ENCODE results near the gene KLHL29.
A peak's percentile ranks its signal among the peaks of the same experiment; 100 is the strongest.
"Not testable (repeated sequence)": the region's sequence is repeated elsewhere in the genome, so short reads cannot be mapped to it uniquely, and the experiment has no call there.

Gene KLHL29

DNA sequence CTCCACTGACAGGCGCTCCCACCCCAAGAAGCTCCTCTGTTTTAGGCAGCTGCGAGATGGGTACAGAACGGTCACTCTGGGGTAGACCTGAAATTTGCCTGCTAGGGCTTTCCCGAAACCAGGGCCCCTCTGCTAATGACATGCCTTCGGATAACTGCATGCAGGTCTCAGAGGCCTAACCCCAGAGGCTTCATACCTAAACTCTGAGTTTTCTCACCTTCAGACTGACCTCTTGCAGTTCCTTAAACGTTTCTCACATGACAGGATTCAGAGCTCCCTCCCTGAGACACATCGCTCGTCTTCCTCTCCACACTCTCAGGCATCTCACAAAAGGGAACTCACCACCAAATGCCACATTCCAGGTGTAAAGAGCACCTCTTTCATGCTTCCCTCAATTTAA is 11.3 kb upstream of the KLHL29 start:
- no peak for DNase-seq

DNA sequence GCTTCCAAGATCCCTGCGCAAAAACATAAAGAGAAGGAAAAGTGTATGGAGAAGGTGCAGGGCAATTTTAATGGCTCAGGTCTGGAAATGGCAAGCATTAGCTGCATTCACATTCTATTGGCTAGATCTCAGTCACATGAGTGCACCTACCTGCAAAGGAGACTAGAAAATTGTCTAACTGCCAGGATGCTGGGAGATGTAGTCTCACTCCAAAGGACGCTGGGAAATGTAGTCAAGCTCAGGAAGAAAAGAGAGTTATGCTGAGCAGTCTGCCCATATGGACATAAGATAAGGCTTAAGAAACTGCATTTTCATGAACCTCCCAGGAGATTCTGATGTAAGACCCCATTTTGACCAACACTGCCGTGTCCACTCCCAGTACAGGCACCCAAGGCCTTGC is 9.5 kb upstream of the KLHL29 start:
- peak; percentile 17 for DNase-seq

DNA sequence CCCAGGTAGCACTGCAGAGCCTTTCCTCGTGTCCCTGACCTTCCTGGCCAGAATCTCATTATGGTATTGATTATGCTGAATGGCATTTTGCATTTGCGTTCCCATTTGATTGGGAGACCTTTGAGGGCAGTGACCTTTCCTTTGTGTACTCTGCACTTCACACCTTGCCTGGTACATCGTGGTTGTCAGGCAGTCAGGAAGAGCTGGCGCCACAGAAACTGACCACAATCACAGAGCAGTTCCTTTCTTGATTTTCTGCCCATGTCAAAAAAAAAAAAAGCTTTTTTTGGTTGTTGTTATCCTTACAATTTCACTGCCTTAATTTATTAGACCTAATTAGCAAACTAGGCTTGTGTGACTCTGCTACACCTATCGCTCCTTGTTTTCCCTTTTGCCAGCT is 8.9 kb upstream of the KLHL29 start:
- no peak for DNase-seq

DNA sequence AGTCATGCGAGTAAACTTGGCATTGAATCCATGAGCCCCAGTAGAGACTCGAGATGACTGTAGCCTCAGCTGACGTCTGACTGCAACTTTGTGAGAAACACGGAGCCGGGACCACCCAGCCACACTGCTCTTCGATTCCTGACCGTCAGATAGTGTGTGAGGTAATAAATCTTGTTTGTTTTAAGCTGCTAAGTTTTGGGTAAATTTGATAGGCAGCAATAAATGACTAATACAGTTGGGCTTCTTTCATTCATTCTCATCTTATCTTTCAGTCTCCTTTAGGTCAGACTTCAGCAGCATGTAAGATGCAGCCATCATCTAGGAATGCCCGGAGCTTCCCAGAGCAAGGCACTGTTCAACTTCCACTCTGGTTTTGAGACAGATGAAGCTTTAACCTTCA is 8.0 kb upstream of the KLHL29 start:
- no peak for DNase-seq

- no peak for DNase-seq
Observed at GRCh38 chr2:23377771-23378170, 7.2 kb upstream of the KLHL29 start.

DNA sequence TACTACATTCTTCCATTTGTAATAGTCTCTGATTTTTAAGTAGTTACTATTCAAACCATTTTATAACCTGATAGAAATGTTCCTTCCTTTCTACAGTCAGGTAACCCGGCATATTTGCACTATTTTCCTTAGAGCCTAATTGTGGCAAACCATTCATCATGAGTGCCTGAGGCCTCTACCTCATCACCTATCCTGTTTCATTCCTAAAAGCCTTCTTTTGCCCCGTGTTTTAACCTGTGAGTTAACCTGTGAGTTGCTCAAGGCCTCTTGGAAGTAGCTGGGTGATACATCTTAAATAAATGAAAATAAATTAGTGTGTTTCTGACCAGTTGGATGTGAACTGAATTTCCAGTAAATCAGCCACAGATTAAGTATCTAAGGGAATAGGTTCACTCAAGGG is 6.5 kb upstream of the KLHL29 start:
- no peak for DNase-seq

GRCh38 chr2:23379220-23379695 is 5.7 kb upstream of the KLHL29 start:
- DNase-seq = no peak

- peak; percentile 38 for DNase-seq
Observed at GRCh38 chr2:23380562-23381065, 4.4 kb upstream of the KLHL29 start.

GRCh38 chr2:23381084-23381483 is 3.9 kb upstream of the KLHL29 start:
- DNase-seq = peak; percentile 21

DNA sequence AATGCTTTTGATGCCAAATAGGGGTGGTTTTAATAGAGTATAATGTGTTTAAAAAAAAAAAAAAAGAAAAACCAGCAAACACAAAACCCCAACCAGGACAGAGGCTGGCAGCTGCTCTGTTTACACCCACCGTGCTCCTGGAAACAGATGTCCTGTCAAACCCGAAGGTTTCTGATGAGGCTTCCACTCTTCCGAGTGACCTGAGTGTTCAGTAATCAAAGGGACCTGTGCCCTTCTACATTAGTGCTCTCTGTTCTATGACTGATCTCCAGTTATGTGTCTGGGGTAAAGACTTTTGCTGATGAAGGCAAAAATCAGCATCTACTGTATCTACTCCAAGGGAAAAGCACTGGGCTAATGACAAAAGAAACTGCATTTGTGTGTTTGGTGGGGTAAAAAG is 3.5 kb upstream of the KLHL29 start:
- DNase-seq = no peak

GRCh38 chr2:23383100-23383499 is 1.9 kb upstream of the KLHL29 start:
- DNase-seq = no peak

- DNase-seq = peak; percentile 10
Observed at GRCh38 chr2:23385351-23385747, 370 bp downstream of the KLHL29 start.

DNA sequence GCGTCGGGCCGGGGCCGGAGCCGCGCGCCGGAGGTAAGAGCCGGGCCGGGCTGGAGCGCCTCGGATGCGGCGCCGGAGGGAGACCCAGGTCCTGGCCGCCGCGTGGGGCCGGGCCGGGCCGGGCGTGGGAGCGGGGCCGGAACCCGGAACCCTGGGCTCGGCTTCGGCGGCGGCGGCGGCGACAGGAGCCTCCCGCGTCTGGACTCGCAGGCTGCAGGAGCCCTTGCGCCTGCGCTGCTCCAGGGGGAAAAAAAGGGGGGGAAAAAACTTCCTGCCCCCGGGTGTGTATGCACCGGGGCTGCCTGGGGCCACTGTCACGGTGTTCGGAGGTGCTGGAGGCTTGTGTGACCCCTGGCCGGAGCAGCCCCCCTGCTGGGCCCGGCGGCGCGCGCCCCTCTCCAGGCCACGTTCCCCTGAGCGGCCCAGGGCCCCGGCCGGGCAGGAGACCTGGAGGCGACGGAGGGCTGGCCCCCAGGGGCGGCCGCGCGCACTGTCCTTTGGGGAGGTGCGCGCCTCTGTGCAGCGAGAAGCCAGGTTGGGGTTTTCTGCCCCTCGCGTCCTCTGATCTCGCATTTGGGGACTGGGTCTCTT is 864 bp downstream of the KLHL29 start:
- no peak for DNase-seq

- DNase-seq = peak; percentile 9
Observed at GRCh38 chr2:23386339-23387220, 1.6 kb downstream of the KLHL29 start.

DNA sequence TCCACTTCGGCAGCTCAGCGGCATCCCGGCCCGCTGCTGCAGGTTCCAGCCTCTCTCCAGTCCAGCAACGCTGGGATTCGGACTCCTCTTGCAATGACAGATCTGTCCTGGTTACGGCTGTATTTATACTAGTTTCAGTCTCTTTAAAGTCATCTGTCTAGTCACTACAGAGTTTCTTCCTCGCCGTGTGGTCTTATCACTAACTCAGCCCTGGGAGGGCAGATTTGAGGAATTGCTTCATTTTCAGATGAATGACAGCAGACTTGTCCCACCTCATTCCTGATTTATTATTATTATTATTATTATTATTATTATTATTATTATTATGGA is 2.2 kb downstream of the KLHL29 start:
- no peak for DNase-seq

DNA sequence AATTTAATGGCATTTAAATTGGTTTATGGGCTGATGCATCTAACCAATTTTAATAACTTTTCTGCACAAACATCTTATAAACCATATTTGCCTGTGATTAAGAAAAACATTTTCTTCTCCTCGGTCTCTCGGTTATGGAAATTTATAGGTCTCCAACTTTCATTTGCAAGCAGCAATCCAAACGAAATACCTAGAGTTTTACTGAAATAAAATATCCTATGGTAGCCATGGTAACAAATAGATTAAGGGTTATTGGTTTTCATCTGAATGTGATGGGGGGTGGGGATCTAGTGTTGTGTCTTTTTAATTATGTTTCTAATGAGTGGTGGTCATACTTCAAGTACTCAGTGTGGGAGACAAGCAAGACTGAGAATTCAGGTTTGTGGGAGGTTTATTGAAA is 2.9 kb downstream of the KLHL29 start:
- no peak for DNase-seq

DNA sequence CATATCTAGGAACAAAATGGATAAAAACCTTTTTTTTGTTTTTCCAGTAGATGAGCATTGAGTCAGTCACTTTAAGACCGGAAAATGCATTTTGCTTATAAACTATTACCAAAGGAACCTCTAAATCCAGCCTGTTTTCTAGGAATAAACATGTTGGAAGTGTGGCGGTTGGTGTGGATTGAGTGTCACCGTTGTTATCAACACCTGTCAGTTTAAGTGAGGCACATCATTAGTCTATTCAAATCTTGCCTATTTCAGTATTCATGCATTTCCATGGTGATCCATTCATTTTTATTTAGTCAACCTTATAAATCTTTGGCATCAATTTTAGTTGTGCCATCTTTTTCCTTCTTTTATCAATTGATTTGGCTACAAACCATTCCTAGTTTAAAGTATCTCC is 3.3 kb downstream of the KLHL29 start:
- DNase-seq = no peak

DNA sequence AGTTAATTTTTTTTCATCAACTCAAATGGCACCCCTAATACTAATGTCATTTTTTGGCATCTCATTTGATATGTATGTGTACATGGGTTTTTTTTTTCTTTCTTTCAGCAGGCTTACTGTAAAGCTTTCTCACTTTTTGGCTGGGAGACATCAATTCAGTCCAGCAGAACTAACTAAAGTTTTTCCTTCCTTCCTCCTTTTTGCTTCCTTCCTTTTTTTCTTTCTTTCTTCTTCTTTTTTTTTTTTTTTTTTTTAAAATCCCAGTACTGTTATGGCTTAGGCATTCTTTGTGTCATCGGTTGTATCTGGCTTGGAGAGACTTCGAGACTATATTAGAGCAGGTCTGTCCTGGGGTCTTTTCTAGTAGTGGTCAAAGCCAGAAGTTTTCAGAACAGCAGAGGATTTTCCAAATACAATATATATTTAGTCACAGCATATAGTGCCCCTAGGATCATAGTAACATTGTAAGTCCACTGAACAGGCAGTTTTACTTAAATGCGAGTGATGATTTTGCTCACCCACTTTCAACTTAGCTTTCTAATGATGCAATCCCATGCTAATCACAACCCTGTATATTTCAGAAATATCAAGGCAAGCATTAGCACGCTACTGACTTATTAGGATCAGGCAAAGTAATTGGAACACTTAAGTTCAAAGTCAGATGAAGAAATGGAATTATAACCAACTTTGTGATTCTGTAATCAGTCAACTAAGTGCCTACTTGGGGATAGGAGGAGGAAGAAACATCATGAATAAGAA is 4.0 kb downstream of the KLHL29 start:
- no peak for DNase-seq

DNA sequence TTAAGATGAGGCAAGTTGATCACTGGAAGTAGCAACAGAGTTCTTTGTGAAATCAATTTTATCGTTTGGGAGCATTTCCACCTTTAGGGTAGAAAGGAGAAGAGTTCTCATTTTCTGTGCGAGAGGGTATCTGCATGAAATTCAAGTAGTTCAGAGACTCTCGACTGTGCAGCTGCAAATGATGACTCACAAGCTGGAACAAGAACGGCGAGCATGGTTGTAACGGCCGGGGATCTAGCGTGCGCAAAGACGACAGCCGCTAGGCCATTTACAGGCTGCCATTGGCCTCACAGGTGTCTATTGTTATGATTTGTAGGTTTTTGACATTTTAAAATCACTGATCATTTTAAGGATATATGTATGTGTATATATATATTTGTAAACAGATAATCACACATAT is 5.2 kb downstream of the KLHL29 start:
- DNase-seq = no peak

DNA sequence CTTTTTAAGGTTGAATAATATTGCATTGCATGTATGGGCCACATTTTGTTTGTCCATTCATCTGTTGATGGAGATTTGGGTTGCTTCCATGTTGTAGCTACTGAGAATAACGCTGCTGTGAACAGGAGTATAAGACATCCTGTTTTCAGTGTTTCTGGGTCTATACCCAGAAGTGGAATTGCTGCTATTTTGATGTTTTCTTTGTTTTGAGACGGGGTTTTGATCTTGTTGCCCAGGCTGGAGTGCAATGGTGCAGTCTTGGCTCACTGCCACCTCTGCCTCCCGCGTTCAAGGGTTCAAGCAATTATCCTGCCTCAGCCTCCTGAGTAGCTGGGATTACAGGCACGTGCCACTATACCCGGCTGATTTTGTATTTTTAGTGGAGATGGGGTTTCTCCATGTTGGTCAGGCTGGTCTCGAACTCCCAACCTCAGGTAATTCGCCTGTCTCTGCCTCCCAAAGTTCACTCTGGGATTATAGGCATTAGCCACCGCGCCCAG is 6.3 kb downstream of the KLHL29 start:
- DNase-seq = not testable (repeated sequence)

DNA sequence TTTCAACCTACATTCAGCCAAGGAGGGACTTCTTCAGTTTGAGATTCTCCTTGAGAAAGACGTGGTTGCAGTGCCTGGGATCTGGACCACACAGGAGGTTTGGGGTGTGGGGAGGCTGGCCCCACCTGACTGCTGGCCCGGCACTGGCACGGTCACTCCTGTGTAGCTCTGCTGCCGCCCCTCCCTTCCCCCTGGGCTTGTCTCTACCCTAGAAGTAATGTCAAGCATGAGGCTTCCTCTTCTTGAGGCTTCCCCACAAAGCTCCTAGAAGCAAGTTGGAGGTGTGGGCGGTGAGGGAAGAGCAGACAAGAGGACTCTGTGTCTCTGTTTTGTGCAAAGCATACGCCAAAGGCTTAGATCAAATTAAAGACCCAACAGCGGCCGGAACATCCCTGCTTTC is 8.7 kb downstream of the KLHL29 start:
- no peak for DNase-seq

DNA sequence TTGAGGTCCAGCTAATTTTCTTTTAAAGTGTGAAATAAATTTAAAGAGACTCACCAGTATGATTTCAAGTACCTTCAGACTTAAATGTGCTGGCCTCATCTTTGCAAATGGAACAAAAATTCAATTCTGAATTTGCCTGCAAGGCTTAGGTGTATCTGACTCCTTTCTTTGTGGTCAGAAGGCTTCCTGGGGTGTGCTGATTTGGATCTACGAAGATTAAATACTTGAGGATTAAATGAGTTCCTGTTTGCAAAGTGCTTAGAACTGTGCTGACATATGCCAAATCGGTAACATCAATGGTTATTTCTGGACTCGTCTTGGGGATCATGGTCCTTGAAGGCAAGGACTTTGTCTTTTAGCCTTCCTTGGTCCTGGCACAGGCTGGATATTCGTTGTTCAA is 9.7 kb downstream of the KLHL29 start:
- no peak for DNase-seq

GRCh38 chr2:23397478-23397877 is 12.5 kb downstream of the KLHL29 start:
- DNase-seq = no peak
